ENCODE data around the gene ZSCAN2.

- no peak for TF ChIP-seq POLR2A (IDR thresholded peaks at IDR 0.05)
- no peak for TF ChIP-seq CTCF (IDR thresholded peaks at IDR 0.05 in 4 of 5, conservative IDR thresholded peaks at IDR 0.05 in 1 of 5)
These were observed 20.7 kb downstream of the ZSCAN2 start for GRCh38 chr15:84621358-84621979.
